Mesodermal cell (in vitro differentiated cells): ENCODE results near the gene ZNF841.
A peak's percentile ranks its signal among the peaks of the same experiment; 100 is the strongest.
"Not testable (repeated sequence)": the region's sequence is repeated elsewhere in the genome, so short reads cannot be mapped to it uniquely, and the experiment has no call there.

Experiments used
- H3K27ac ChIP-seq: 2 replicates; pipeline ENCODE4 v1.7.0; 2013; ENCODE audit warnings: mild to moderate bottlenecking, low read depth, low read length, moderate library complexity; ENCODE audit not compliant: severe bottlenecking
- H3K36me3 ChIP-seq: 2 replicates; pipeline ENCODE4 v1.7.1; 2013; ENCODE audit warnings: mild to moderate bottlenecking, low read length, moderate library complexity; ENCODE audit not compliant: control insufficient read depth, insufficient read depth
- H3K4me1 ChIP-seq: one replicate; pipeline ENCODE4 v1.7.1; 2013; ENCODE audit warnings: mild to moderate bottlenecking, low read length; ENCODE audit not compliant: insufficient read depth, control insufficient read depth, poor library complexity, severe bottlenecking
- H3K4me3 ChIP-seq: 2 replicates; pipeline ENCODE4 v1.7.0; 2013; ENCODE audit warnings: low read length, control low read depth, mild to moderate bottlenecking; ENCODE audit not compliant: insufficient read depth, poor library complexity, severe bottlenecking; ENCODE audit errors: extremely low read depth
- H3K9me3 ChIP-seq: 2 replicates; pipeline ENCODE4 v1.7.1; 2013; ENCODE audit warnings: mild to moderate bottlenecking, low read length, moderate library complexity; ENCODE audit not compliant: control insufficient read depth
- WGBS, 2 experiments: methylation state at CpG; one replicate each; pipeline ENCODE4 v1.1.5; 2013; ENCODE audit warnings: missing lambda C conversion rate in 2 of 2; ENCODE audit not compliant: insufficient coverage in 2 of 2; 5-methylcytosine and 5-hydroxymethylcytosine counted together

ZNF841 gene

DNA sequence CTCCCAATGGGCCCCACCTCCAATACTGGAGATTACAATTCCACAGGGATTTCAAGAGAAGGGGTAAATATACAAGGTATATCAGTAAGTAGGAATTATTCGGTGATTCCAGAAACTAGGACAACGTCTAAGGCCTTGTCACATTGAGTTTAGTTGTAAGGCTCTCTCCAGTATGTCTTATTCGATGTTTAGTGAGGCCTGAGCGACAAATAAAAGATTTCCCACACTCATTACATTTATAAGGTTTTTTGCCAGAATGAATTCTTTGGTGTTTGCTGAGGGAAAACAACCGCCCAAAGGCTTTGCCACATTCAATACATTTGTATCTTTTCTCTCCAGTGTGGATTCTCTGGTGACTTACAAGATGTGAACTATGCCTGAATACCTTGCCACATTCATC lies 19.1 kb upstream of the ZNF841 start:
- Histone ChIP-seq H3K27ac (no peak overlapping the region), H3K9me3 (peaks cover 83% of the 10 kb centered on the region), H3K36me3 (peaks cover 65% of the 10 kb centered on the region), H3K4me1 (no peaks in the 10 kb centered on the region), H3K4me3 (no peak overlapping the region)
- WGBS, 2 experiments, result 80 to 88% methylated on average over 2 to 3 of the region's 5 CpGs

DNA sequence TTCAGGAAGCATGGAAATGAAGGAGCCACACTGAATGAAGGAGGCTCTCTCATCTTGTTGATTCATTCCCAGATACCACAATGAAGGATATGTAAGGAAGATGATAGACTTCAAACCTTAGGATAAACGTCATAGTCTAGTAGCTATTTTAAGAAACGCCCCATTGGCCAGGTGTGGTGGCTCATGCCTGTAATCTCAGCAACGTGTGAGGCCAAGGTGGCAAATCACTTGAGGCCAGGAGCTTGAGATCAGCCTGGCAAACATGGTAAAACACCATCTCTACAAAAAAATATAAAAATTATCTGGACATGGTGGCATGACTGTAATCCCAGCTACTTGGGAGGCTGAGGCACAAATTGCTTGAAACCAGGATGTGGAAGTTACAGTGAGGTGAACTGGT lies 17.1 kb upstream of the ZNF841 start:
- 96 to 100% methylated on average over 2 to 3 of the region's 3 CpGs for WGBS, 2 experiments
- peaks cover 71% of the 10 kb centered on the region for H3K9me3 ChIP-seq
- no peaks in the 10 kb centered on the region for H3K4me1 ChIP-seq
- H3K27ac ChIP-seq, result no peak overlapping the region
- no peak overlapping the region for H3K4me3 ChIP-seq
- peaks cover 44% of the 10 kb centered on the region for H3K36me3 ChIP-seq

DNA sequence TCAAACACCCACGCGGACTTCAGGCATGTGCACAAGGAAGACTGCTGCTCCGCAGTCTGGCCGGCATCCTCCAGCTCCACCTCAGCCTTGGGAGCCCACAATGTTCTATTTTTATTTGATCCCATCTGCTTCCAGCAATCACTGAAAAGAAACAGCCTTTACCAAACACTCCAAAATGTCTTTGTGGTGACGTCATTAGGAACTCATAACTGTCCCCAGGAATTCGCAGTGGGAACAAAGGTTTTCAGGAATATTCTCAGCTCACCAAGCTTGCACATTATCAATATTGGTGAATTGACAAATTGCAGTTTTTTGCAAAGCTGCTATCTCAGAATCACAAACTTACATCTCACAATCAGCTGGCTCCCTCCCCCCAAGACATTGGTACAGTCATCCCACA lies 15.2 kb upstream of the ZNF841 start:
- Histone ChIP-seq H3K27ac (no peak overlapping the region), H3K36me3 (peaks cover 28% of the 10 kb centered on the region), H3K4me3 (no peak overlapping the region), H3K4me1 (no peaks in the 10 kb centered on the region), H3K9me3 (peaks cover 71% of the 10 kb centered on the region)
- WGBS, 2 experiments, result 87 to 93% methylated on average over 5 of the region's 6 CpGs

DNA sequence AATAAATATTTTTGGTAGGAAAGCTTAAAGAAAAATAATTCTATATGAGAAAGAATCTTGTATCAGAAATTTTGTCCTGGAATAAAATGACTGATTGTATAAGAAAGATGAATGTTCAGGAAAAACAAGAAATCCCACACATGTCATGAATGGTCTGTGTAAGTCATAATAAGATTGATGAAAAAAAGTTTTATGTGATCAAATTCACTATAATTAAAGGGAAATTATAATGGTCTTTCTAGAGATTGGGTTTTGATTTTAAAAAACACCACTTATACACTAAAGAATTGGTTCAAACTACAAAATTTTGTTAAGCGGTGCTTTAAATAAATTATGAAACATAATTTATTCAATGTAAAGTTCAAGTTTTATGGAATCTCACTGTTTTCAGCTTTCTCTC lies 7.2 kb upstream of the ZNF841 start:
- WGBS, 2 experiments, result no CpG with 5 or more reads among the region's 1 CpG

DNA sequence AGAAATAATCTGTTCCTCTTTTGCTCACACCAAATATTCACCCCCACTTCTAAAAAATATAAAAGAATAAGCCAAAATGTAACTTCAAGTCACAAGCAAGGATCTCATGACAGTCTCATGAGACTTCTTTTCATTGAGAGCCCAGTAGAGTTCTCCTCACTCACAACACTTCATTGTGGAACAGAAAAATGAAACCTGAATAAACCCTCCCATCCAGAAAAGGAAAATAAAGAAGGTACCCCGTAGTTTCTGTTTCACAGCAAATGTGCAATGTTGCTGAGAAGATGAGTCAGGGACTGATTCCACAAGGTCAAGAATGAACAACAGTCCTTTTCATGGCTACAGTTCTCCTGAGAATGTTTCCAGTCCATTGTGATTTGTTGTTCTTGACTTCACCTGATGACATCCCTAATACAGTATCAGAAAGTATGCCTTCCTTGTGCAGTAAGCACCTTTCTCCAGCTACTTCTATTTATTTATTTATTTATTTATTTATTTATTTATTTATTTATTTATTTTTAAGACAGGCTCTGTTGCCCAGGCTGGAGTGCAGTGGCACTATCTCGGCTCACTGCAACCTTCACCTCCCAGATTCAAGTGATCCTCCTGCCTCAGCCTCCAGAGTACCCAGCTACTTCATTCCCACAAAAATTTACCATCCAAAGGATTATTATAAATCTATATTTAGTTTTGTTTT lies 6.4 kb upstream of the ZNF841 start:
- peaks cover 52% of the 10 kb centered on the region for H3K9me3 ChIP-seq
- WGBS, 2 experiments, result 71 to 80% methylated on average over 1 to 2 of the region's 2 CpGs
- H3K36me3 ChIP-seq, result no peaks in the 10 kb centered on the region
- no peak overlapping the region for H3K27ac ChIP-seq
- no peak overlapping the region for H3K4me3 ChIP-seq
- no peaks in the 10 kb centered on the region for H3K4me1 ChIP-seq

More for the DNA sequence above, 7.2 kb upstream of the ZNF841 start:
- Histone ChIP-seq H3K36me3 (no peaks in the 10 kb centered on the region), H3K9me3 (peaks cover 53% of the 10 kb centered on the region), H3K27ac (no peak overlapping the region), H3K4me3 (no peak overlapping the region), H3K4me1 (no peaks in the 10 kb centered on the region)

DNA sequence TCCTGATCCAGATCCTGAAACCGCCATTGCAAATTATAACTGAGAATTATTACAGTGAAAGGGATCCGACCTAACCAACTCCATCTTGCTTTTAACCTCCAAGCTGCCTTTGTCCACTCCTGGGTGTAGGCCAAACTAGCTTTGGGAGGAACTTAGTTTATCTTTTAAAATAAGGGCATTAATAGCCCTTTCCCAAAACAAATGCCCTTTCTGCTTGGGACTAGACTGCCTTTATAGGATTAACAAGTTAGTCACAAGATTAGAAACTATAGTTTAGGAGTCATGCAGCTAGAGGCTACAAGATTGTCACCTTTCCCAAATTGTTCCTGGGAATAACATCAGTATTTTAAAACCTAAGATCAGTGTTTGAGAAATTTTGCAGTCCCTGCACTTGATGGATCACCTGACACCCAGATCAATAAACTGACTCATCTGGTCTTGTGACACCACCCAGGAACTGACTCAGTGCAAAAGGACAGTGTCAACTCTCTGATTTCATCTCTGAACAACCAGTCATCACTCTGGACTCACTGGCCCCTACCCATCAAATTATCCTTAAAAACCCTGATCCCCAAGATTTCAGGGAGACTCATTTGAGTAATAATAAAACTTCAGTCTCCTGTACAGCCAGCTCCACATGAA lies 4.1 kb upstream of the ZNF841 start:
- no peaks in the 10 kb centered on the region for H3K36me3 ChIP-seq
- no peak overlapping the region for H3K4me3 ChIP-seq
- no peaks in the 10 kb centered on the region for H3K4me1 ChIP-seq
- no CpG with 5 or more reads among the region's 2 CpGs for WGBS, 2 experiments
- no peak overlapping the region for H3K27ac ChIP-seq
- H3K9me3 ChIP-seq, result peaks cover 48% of the 10 kb centered on the region

DNA sequence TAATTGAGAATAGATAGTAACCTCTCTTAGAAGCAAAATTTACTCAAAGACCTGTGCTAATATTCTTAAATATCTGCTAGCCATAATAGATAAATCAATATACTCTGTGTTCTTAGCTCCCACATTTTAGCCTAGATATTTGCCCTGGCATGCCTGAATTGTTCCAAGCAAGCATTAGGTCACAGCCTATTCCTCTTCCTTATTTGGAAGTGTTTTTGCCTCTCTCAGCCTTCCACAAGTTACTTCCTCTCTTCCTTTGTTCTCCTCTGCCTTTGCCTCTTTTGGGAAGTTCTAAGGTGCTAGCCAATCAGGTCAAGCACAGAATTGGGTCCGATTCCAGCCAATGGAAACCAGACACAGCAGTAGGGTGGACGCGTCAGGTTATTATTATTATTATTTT lies 851 bp upstream of the ZNF841 start:
- WGBS, 2 experiments, result 95% methylated on average over 3 of the region's 3 CpGs; no CpG with 5 or more reads in 1 of the 2 experiments
- H3K9me3 ChIP-seq, result peaks cover 56% of the 10 kb centered on the region
- not testable (repeated sequence) for H3K4me3 ChIP-seq, H3K27ac ChIP-seq, H3K4me1 ChIP-seq
- peaks cover 14% of the 10 kb centered on the region for H3K36me3 ChIP-seq

DNA sequence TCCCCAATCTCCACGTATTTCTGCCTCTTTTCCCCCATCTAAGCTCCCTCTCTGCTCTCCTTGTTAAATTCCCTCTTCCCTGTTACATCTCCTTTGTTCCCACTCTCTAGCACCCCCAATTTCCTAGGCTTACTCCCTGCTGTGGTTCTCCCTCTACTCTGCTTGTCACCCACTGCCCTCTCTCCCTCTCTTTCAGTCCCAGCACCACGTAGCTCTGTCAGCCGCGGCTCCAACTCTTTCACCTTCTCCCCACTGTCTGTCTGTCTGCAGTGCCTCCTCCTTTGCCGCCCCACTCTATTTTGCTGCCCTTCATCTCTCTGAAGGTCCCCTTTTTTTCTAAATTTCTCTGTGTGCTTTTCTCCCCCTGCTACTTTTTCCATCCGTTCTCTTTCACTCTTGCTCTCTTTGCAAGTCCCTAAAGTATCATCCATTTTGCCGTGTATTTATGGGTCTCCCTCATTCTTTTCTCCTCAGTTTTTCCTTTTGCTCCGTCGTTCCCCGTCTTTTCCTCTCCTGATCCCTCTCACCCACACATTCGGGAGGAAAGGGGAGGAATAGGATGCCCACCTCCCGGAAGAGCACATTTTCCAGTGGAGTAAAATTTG lies 937 bp downstream of the ZNF841 start:
- H3K9me3 ChIP-seq, result peaks cover 61% of the 10 kb centered on the region
- peaks cover 31% of the 10 kb centered on the region for H3K36me3 ChIP-seq
- WGBS, 2 experiments, result 22 to 26% methylated on average over 6 to 7 of the region's 12 CpGs
- H3K4me3 ChIP-seq, result peak overlapping the region; percentile 76
- no peak overlapping the region for H3K27ac ChIP-seq
- no peaks in the 10 kb centered on the region for H3K4me1 ChIP-seq

DNA sequence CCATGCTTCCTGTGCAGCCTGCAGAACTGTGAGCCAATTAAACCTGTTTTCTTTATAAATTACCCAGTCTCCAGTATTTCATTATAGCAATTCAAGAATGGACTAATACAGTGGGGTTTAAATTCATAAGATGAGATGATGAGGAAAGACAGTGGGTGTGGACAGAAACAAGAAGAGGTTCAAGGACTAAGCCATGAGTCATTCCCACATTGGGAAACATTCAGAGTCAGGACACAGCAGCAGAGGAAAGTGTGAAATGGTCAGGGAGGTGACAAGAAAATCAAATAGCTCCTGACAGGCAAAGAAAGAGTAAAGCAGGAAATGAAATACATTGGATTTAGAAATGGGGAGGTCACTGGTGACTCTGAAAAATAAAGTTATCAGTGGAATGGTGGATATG lies 9.1 kb downstream of the ZNF841 start:
- Histone ChIP-seq H3K9me3 (peaks cover 42% of the 10 kb centered on the region), H3K4me3 (no peak overlapping the region), H3K36me3 (peaks cover 89% of the 10 kb centered on the region), H3K4me1 (no peaks in the 10 kb centered on the region), H3K27ac (no peak overlapping the region)

DNA sequence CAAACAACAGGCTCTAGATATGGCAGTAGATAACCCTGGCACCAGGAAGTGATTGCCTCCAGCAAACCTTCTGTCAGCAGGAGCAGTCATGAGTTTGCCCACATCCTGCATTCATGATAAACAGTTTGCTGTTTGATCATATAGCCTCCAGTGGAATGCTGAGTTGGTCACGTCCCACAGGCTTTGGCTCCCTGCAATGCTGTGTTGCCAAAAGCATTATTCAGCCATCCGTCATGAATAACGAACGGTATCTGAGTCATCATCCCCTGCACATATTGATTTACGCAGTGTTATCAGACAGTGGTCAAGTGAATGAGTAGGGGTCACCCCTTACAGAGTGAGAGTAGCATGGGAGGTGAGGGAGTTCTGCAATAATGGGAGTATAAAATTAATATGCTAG lies 25.1 kb downstream of the ZNF841 start:
- H3K4me3 ChIP-seq, result no peak overlapping the region
- WGBS, 2 experiments, result 84 to 95% methylated on average over 5 of the region's 5 CpGs
- H3K27ac ChIP-seq, result no peak overlapping the region
- H3K36me3 ChIP-seq, result peaks cover 85% of the 10 kb centered on the region
- peaks cover 67% of the 10 kb centered on the region for H3K9me3 ChIP-seq
- no peaks in the 10 kb centered on the region for H3K4me1 ChIP-seq

DNA sequence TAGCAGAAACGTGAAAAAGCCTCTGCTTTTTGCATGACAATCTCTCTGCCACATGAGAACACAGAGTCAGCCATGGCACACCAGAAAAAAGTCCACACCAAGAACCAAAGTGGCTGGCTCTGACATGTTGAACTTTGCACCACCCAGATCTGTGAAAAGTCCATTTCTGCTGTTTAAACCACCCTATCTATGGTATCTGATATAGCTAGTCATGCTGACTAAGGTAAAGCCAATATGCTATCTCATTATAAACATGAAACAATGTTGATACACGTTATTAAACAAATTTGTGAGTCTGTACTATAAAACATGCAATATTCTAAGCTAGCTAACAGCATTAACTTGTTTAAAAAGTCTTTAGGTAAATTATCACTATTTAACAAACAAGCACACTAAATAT lies 25.9 kb downstream of the ZNF841 start:
- Histone ChIP-seq H3K9me3 (peaks cover 71% of the 10 kb centered on the region), H3K4me3 (no peak overlapping the region), H3K36me3 (peaks cover 85% of the 10 kb centered on the region), H3K4me1 (no peaks in the 10 kb centered on the region), H3K27ac (no peak overlapping the region)
- 83% methylated on average over 1 of the region's 2 CpGs for WGBS, 2 experiments
